SK-N-MC (cell line): ENCODE data around the gene PLTP.

Experiments
- EZH2 ChIP-seq: fragments of 200-600 bp; sonication (generic); IDR thresholded peaks from one replicate; pipeline ENCODE4 v1.6.1; 2017; ENCODE audit warnings: antibody characterized with exemption
- POLR2AphosphoS5 ChIP-seq: IDR thresholded peaks from 2 replicates; pipeline ENCODE4 v1.6.1; 2012; ENCODE audit warnings: mild to moderate bottlenecking, low read depth, low read length, borderline replicate concordance

GRCh38 chr20:45888681-45889080 lies 23.3 kb downstream of the PLTP start:
- TF ChIP-seq EZH2: no peak
- TF ChIP-seq POLR2AphosphoS5: no peak
